HG02610 (cell line): Measurements from ENCODE around the gene KDM2B.
"Not testable (repeated sequence)": the region's sequence is repeated elsewhere in the genome, so short reads cannot be mapped to it uniquely, and the experiment has no call there.

Experiments used
- ATAC-seq: cut with Tn5 transposase; IDR thresholded peaks from one replicate; pipeline ENCODE4 v1.9.1; 2021; ENCODE audit warnings: mild to moderate bottlenecking, moderate library complexity; ENCODE audit not compliant: unreplicated experiment

KDM2B gene

DNA sequence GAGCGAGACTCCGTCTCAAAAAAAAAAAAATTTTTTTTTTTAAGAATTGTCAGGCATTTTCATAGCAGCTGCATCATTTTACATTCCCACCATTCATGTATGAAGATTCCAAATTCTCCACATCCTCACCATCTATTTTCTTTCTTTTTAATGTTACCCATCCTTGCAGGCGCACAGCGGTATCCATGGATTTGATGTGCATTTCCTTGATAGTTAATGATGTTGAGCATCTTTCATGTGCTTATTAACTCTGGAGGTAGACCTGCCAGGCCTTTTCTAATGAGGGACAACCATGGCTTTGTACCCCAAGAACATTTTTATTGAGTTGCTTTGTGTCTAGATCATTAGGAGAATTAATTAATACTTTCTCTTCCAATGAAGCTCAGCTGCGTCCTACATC, 182.5 kb downstream of the KDM2B start:
- ATAC-seq, result no peak

DNA sequence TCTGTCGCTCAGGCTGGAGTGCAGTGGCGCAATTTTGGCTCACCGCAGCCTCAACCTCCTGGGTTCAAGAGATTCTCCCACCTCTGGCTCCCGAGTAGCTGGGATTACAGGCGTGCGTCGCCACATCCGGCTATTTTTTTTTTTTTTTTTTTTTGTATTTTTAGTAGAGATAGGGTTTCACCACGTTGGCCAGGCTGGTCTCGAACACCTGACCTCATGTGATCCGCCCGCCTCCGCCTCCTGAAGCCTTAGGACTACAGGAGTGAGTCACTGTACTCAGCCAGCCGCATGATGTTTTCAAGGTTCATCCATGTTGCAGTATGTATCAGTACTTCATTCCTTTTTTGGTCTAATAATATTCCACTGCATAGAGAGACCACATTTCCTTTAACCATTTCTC, 183.3 kb downstream of the KDM2B start:
- no peak for ATAC-seq

DNA sequence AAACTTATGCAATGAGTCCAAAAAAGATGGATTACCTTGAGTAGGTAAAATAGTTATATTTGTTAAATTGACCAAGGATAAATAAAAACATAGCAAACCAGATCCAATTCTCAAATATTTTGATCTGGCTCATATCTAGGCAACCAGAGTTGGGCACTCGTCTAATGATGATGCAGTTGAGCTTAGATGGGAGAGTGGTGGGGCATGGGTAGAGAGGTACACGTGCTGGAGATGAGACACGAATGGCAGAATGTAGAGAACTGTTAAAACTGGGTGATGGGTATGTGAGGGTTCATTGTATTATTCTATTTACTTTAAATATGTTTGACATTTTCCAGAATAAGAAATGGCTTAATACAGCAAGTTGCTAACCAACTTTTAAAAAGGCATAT, 188.5 kb downstream of the KDM2B start:
- no peak for ATAC-seq

DNA sequence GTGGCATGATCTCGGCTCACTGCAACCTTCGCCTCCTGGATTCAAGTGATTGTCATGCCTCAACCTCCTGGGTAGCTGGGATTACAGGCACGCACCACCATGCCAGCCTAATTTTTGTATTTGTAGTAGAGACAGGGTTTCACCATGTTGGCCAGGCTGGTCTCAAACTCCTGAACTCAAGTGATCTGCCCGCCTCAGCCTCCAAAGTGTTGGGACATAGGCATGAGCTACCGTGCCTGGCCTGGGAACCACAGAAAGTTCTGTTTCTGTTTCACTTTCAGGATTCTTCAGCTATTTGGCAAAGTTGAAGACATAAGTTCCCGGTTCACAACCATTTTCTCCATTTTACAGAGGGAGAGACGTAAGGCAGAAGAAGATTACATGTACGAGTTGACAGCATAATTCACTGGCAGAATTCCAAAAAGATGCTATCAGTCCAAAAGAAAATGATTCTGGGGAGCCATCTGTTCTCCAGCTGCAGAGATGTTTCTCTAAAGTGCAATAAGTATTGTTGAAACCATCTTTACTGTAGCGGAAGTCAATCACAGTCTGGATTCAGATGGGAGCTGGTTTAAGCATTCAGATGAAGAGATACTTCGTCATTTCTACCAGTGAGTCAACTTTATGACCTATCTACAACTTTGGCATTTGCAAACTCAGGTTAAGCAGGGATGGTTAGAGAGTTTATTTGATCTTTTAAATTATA, 189.1 kb downstream of the KDM2B start:
- no peak for ATAC-seq

DNA sequence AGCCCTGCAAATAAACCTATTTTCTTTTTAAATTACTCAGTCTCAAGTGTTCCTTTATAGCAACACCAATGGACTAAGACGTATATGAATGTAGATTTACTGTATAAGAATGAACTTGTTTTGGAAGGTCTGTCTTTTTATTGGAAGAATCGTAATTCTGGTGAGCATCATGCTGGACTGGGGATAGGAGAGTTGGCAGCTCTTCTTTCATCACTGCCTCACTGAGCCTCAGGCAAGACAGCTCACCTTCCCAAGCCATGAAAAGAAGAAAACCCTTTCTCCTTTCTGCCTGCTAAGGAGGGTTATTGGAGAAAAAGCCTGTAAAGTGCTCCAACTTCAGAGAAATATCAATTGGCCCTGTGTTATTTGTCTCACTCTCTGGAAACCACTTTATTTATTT, 190.0 kb downstream of the KDM2B start:
- no peak for ATAC-seq

DNA sequence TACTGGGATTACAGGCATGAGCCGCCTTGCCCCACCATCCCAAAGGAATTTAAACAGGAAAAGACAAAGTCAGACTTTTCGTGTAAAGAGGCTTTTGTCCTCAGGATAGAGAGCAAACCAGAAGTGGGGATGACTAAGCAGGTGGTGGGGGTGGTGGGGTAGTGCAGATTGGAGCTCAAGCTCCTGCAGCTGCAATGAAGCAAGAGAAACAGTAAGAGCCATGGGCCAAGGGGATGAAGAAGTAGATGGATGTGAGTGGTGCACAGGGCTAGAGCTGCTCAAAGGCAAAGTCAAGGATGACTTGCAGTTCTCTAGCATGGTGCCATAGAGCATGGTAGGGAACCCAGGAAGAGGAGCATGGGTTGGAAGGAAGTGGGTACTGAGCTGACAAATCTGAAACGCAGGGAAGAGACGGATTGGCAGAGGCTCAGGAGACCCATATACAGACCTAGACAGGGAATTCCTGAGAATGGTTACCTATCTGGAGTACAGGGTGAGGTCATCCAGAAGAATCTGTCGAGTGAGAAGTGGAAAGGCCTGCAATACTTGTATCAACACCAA, 192.3 kb downstream of the KDM2B start:
- ATAC-seq, result no peak

DNA sequence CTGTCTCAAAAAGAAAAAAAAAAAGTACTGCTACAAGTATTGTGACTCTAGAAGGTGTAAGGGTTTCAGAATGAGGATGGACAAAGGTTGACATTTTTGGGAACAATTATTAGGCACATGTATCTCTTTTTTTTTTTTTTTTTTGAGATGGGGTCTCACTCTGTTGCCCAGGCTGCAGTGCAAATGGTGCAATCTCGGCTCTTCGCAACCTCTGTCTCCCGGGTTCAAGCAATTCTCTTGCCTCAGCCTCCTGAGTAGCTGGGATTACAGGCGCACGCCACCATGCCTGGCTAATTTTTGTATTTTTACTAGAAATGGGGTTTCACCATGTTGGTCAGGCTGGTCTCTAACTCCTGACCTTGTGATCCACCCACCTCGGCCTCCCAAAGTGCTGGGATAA, 195.9 kb downstream of the KDM2B start:
- ATAC-seq, result not testable (repeated sequence)

DNA sequence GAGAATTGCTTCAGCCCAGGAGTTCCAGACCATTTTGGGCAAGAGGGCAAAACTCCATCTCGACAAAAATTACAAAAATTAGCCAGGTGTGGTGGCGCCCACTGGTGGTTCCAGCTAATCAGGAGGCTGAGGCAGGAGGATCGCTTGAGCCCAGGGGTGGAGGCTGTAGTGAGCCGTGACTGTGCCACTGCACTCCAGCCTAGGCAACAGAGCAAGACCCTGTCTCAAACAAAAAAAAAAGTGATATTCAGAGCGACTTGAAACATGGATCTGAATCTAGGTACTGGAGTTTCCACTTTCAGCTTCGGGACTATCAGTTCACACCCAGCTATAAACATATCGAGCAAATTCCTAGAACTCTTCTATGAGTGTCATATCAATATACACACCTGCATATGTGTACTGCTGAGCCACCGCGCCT, 197.2 kb downstream of the KDM2B start:
- ATAC-seq, result no peak

DNA sequence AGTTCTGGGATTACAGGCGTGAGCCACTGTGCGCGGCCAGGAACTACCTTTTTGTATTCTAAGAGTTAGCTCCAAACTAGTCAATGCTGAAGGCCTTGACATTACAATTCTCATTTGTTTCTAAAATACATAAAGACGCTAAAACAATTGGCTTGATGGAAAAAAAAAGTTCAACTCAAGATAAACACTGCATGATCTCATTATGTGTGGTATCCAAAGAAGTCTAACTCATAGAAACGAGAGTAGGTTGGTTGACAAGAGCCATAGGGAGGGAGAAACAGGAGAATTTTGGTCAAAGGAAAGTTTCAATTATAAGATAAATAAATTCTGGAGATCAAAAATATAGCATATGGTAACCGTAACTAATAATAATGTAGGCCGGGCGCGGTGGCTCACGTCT, 200.9 kb downstream of the KDM2B start:
- ATAC-seq, result no peak
